22Rv1 (cell line): ENCODE results near the gene MPO.

ENCODE experiments used
- H3K27ac ChIP-seq: fragments of 450-650 bp; 2 replicates; pipeline ENCODE4 v1.5.1; 2017
- ZFX ChIP-seq: fragments of 450-650 bp; IDR thresholded peaks from 2 replicates; pipeline ENCODE4 v1.6.1; 2017; ENCODE audit warnings: antibody characterized with exemption, borderline replicate concordance
- TF ChIP-seq, protein P1 (sequence below): fragments of 450-650 bp; IDR thresholded peaks from 2 replicates; pipeline ENCODE4 v1.5.1; 2017; ENCODE audit warnings: mild to moderate bottlenecking

Gene MPO

DNA sequence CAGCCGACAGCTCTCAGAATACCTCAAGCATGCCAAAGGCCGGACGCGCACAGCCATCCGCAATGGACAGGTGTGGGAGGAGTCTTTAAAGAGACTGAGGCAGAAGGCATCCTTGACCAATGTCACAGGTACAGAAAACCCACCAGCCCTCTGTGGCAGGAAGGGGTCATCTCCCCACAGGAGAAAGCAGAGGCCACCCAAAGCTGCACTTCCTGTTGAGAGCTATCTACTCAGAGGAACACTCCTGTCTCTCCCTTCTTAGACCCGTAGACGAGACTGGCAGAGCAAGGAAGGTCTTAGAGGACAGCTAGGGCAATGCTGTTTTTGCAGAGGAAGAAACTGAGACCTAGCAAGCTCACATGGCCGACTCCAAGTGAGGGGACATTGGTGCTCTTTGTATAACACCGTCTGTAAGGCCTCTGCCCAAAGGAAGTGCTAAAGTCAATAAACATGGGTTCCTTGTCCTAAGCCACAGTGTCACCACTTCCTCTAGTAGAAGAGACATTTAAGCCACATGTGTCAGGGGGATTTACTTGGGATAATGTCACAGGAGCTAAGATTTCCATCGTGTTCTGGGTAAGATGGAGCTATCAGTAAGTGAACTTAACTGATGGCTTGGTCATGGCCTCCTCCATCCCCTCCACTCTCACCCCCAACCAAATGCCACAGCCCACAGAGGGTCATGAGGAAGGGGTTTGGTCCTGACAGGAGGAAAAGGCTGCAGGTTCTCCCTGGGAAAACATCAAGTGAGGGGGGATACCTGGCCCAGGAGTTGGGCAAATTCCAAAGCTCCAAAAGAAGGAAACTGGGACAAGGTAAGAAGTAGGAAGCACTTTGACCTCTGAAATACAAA is 33.0 kb downstream of the MPO start:
- TF ChIP-seq ZFX = no peak
- TF ChIP-seq, protein P1, sequence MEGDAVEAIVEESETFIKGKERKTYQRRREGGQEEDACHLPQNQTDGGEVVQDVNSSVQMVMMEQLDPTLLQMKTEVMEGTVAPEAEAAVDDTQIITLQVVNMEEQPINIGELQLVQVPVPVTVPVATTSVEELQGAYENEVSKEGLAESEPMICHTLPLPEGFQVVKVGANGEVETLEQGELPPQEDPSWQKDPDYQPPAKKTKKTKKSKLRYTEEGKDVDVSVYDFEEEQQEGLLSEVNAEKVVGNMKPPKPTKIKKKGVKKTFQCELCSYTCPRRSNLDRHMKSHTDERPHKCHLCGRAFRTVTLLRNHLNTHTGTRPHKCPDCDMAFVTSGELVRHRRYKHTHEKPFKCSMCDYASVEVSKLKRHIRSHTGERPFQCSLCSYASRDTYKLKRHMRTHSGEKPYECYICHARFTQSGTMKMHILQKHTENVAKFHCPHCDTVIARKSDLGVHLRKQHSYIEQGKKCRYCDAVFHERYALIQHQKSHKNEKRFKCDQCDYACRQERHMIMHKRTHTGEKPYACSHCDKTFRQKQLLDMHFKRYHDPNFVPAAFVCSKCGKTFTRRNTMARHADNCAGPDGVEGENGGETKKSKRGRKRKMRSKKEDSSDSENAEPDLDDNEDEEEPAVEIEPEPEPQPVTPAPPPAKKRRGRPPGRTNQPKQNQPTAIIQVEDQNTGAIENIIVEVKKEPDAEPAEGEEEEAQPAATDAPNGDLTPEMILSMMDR = no peak

DNA sequence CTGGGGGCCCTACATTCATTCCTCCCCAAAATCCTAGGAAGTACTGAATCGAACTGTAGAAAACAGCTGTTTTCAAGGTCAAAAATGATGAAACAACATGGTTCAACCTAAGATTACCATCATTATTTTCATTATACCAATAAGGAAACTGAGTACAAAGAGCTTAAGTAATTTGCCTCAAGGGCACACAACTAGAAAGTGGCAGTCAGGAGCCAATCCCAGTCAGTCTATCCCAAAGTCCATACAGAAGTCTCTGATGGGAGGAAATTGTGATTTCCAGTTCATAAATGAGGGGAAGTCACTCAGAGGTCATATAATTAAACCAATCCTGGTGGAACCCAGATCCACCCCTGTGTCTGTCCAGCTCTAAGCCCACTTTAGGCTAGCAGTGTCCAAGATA is 34.0 kb downstream of the MPO start:
- no peak overlapping the region for H3K27ac ChIP-seq
- TF ChIP-seq ZFX = no peak
- TF ChIP-seq, protein P1 = no peak

More for the DNA sequence above, 33.0 kb downstream of the MPO start:
- H3K27ac ChIP-seq = no peak overlapping the region

GRCh38 chr17:58246104-58246740 is 34.5 kb downstream of the MPO start:
- no peak overlapping the region for H3K27ac ChIP-seq
- no peak for TF ChIP-seq ZFX
- TF ChIP-seq, protein P1 = no peak

GRCh38 chr17:58245428-58246103 is 35.2 kb downstream of the MPO start:
- no peak overlapping the region for H3K27ac ChIP-seq
- TF ChIP-seq ZFX = no peak
- TF ChIP-seq, protein P1 = no peak

- TF ChIP-seq, protein P1 = no peak
- TF ChIP-seq ZFX = no peak
- no peak overlapping the region for H3K27ac ChIP-seq
Measured at GRCh38 chr17:58244963-58245362, 35.8 kb downstream of the MPO start.

DNA sequence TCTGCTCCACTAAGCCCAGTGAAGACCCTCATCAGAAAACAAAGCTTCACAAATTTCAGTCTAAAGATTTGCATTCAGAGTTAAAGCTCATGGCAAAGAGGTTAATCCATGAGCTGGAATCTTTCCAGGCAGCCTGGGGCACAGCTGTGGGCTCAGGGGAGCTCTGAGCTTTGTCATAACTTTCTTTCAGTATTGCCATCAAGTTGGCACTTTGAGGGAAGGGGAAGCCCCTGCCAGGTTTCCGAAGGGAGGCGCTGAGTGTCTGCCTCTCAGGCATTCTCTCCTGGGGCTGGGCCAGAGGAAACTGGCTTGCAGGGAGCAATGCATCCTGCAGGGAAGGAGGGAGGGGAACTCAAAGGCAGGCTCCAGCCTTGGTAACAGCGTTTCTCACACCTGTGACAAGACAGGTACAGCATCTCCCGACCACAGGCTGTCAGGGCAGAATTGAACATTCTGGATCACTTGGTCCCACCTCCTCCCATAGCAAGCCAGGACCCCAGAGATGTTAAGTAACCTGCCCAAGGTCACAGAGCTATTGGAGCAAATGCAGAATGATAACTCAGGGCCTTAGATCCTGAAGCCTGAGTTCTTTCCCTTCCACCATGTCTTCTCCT is 38.5 kb downstream of the MPO start:
- TF ChIP-seq ZFX = no peak
- TF ChIP-seq, protein P1 = no peak
- H3K27ac ChIP-seq = no peak overlapping the region
